CD1c-positive myeloid dendritic cell (primary cell): Measurements from ENCODE around the gene SUSD1.
"Not testable (repeated sequence)": the region's sequence is repeated elsewhere in the genome, so short reads cannot be mapped to it uniquely, and the experiment has no call there.

Experiments
- DNase-seq: peaks from one replicate; pipeline ENCODE4 v3.0.0-alpha.2; 2016; ENCODE audit errors: extremely low spot score

Gene SUSD1

GRCh38 chr9:112174965-112175795 lies at the start of gene SUSD1:
Gene SUSD1 (minus strand): TSS chr9:112175297. CDS start chr9:112175235, 62 bp downstream.
- peak; percentile 57 for DNase-seq

- peak; percentile 10 for DNase-seq
These were observed 49.5 kb upstream of the SUSD1 start for GRCh38 chr9:112224401-112225289.

DNA sequence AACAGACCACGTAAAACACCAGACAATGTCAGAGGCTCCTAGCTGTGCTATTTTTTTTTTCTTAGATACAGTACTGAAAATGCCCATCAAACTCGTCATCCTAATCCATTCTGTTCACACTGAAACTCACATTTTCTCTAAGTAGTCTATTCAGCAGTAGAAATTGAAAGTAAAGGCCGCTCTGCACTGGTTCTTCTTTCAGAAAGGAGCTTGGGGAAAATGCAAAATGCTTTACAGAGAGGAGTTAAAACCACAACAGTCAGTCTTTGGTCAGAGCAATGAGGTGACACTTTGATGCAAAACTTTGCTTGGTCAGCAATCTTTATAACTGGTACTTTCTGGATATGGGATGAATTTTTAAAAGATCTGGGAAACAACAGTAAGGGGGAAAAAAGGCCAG lies 43.8 kb upstream of the SUSD1 start:
- no peak for DNase-seq

DNA sequence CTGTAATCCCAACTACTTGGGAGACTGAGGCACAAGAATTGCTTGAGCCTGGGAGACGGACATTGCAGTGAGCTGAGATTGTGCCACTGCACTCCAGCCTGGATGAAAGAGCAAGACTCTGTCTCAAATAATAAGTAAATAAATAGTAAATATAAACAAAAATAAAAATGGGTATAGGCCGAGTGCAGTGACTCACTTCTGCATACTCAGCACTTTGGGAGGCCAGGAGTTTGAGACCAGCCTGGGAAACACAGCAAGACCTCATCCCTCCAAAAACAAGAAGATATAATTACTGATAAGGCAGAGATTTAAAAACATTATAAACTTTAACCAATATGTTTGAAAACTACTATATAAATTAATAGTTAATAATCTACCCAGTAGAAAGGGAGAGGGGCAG lies 37.8 kb upstream of the SUSD1 start:
- no peak for DNase-seq

DNA sequence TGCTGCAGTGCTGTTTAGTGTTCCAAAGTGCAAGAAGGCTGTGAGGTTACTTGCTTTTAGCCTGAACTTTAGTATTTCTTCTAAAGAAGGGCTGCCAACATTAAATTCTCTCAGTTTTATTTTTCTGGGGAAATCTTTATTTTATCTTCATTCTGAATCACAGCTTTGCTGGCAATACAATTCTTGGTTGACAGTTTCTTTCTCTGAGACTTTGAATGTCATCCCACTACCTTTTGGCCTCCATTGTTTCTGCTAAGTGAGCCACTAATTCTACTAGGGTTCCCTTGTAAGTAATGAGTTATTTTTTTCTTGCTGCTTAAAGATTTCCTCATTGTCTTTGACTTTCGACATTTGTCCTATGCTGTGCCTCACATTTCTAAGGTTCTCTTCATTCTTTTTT lies 32.4 kb upstream of the SUSD1 start:
- DNase-seq, result no peak

DNA sequence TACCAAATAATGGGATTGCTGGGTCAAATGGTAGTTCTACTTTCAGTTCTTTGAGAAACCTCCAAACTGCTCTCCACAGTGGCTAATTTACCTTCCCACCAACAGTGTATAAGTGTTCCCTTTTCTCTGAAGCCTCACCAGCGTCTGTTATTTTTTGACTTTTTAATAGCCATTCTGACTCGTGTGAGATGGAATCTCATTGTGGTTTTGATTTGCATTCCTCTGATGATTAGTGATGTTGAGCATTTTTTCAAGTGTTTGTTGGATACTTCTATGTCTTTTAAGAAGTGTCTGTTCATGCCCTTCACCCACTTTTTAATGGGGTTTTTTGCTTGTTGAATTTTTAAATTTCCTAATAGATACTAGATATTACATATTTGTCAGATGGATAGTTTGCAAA lies 28.4 kb upstream of the SUSD1 start:
- DNase-seq, result no peak

- no peak for DNase-seq
These were observed 25.6 kb upstream of the SUSD1 start for GRCh38 chr9:112200711-112201110.

GRCh38 chr9:112198646-112199045 lies 23.5 kb upstream of the SUSD1 start:
- DNase-seq, result no peak

GRCh38 chr9:112194969-112195431 lies 19.9 kb upstream of the SUSD1 start:
- DNase-seq, result peak; percentile 7

- DNase-seq, result peak; percentile 28
These were observed 18.6 kb upstream of the SUSD1 start for GRCh38 chr9:112193572-112194288.

- DNase-seq, result not testable (repeated sequence)
These were observed 15.2 kb upstream of the SUSD1 start for GRCh38 chr9:112190320-112190719.

- DNase-seq, result no peak
These were observed 13.8 kb upstream of the SUSD1 start for GRCh38 chr9:112188884-112189283.

GRCh38 chr9:112187404-112187803 lies 12.3 kb upstream of the SUSD1 start:
- no peak for DNase-seq

GRCh38 chr9:112186695-112187094 lies 11.6 kb upstream of the SUSD1 start:
- DNase-seq, result no peak

DNA sequence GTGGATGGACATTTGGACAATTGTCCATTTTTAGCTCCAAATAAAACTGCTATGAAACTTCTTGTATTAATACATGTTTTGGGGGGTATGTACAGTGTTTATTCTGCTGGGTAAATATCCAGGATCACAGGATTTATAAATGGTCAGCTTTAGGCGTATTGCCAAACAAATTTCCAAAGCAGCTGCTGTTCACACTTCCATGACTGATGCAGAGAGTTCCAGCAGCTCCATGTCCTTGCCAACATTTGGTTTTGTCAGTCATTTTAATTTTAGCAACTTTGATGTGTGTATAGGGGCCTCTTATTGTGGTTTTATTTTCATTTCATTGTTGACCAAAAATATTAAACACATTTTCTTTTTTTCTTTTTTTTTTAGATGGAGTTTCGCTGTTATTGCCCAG lies 9.8 kb upstream of the SUSD1 start:
- no peak for DNase-seq

DNA sequence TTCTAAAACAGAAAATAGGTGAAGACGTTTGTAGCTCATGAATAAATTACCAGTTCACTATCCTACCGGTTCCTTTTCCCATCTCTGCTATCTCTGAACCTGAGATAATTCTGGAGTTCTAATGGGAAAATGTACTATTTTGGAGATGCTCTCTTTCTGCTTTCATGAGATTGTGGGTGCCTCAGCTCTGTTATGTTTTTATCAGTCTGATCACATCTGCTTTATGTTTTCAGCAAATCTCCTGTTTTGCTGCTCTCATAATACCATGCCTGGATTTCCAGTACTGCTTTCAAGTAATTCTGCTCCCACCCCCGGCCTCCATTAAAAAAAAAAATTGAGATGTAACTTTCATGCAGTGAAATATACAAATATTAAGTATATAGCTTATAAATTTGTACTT lies 9.1 kb upstream of the SUSD1 start:
- DNase-seq, result no peak

- peak; percentile 11 for DNase-seq
These were observed 5.3 kb upstream of the SUSD1 start for GRCh38 chr9:112180387-112180881.

GRCh38 chr9:112179816-112180215 lies 4.7 kb upstream of the SUSD1 start:
- DNase-seq, result no peak

GRCh38 chr9:112176524-112176923 lies 1.4 kb upstream of the SUSD1 start:
- DNase-seq, result no peak

DNA sequence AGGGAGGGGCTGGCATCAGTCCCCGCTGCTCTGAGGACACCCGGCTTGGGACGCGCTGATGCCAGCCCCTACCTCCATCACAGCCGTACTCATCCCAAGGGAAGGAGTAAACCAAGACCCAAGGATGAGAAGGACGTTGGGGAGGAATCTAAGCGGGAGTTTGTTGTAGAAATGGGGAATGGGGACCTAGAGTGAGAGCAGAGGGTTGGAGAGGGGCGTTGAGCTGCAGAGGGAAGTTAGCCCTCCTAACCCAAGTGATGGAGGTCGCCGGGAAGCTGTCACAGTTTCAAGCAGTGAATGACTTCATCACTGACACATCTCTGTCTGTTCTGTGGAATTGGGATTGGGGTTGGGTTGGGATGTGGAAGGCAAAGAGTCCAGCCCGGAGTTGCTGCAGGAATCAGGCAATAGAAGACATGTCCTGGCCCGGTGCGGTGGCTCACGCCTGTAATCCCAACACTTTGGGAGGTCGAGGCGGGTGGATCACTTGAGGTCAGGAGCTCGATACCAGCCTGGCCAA lies 759 bp upstream of the SUSD1 start:
- no peak for DNase-seq

DNA sequence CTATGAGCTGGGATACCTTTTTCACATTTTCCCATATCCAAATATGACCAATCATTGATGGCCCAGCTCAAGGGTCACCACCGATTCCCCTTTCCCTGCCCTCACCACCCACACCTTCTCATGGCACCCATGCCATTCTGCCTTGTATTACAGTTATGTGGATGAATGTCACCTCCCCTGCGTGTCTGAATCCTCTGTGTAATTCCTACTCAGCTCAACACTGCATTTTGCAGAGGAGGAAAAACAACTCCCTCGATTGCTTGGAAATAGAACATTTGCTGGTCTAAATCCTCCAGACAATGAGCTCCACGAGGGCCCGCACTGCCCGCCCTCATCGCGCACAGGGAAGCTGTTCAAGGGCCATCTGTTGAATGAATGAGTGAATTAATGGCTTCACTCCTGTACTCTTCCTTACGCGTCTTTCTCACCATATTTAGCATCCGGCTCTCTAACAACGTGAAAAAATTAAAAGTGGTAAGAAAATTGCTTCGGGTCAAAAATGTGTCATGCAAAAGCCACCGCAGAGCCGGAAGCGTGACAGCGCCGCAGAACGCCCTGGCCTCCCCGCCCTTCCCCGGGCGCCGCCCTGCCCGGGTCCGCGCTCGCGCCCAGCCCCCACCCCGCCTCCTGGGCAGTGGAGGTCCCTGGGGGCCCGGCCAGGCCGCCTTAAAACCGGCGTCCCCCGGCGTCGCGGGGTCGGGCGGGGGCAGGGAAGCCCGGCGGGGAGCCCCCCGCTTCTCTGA lies 704 bp downstream of the SUSD1 start:
- DNase-seq, result peak; percentile 75
